IMR-90 (cell line): ENCODE results near the gene MB21D2.

Experiments
- CEBPB ChIP-seq: IDR thresholded peaks from 2 replicates; pipeline ENCODE4 v1.6.1; 2012; ENCODE audit warnings: low read depth, low read length, improper control_type of control experiment
- CTCF ChIP-seq: conservative IDR thresholded peaks from 2 replicates; pipeline ENCODE4 v1.5.1; 2012; ENCODE audit warnings: mild to moderate bottlenecking, low read depth, low read length, improper control_type of control experiment
- ELK1 ChIP-seq: fragments of 150-350 bp; IDR thresholded peaks from 2 replicates; pipeline ENCODE4 v1.6.1; 2016; ENCODE audit warnings: low read depth, mild to moderate bottlenecking, low read length, moderate library complexity, borderline replicate concordance
- POLR2A ChIP-seq: IDR thresholded peaks from 2 replicates; pipeline ENCODE4 v1.6.1; 2012; ENCODE audit warnings: mild to moderate bottlenecking, low read depth, low read length
- RFX5 ChIP-seq: IDR thresholded peaks from 2 replicates; pipeline ENCODE4 v1.8.0; 2012; ENCODE audit warnings: low read depth, mild to moderate bottlenecking, low read length, moderate library complexity
- SMC3 ChIP-seq: fragments of 150-350 bp; IDR thresholded peaks from 2 replicates; pipeline ENCODE4 v1.6.1; 2016; ENCODE audit warnings: low read depth, mild to moderate bottlenecking, antibody characterized with exemption, low read length, moderate library complexity

- TF ChIP-seq CTCF (no peak), SMC3 (no peak), ELK1 (no peak), RFX5 (no peak), CEBPB (no peak), POLR2A (no peak)
Measured at GRCh38 chr3:192866804-192867203, 50.9 kb downstream of the MB21D2 start.
